NCI-H2196 treated with DMSO at 0.1 percent for 48 hours (cell line): ENCODE results near the gene IL18.
"Not testable (repeated sequence)": the region's sequence is repeated elsewhere in the genome, so short reads cannot be mapped to it uniquely, and the experiment has no call there.

Experiments used
- DNase-seq: peaks from one replicate; lab custom pipeline; 2025; ENCODE audit not compliant: unreplicated experiment; lab: John Stamatoyannopoulos, UW

IL18 gene

GRCh38 chr11:112163875-112164685 is at the start of gene IL18:
TSS of gene IL18 (minus strand) at chr11:112164094. CDS start at chr11:112155053, 9,041 bp downstream.
- DNase-seq, result no peak

GRCh38 chr11:112212710-112213109 is 48.8 kb upstream of the IL18 start:
- DNase-seq, result no peak

GRCh38 chr11:112212290-112212689 is 48.4 kb upstream of the IL18 start:
- no peak for DNase-seq

GRCh38 chr11:112211536-112211935 is 47.6 kb upstream of the IL18 start:
- DNase-seq, result no peak

- DNase-seq, result no peak
Measured at GRCh38 chr11:112210890-112211289, 47.0 kb upstream of the IL18 start.

- DNase-seq, result no peak
Measured at GRCh38 chr11:112206071-112206470, 42.2 kb upstream of the IL18 start.

- DNase-seq, result no peak
Measured at GRCh38 chr11:112200252-112200651, 36.4 kb upstream of the IL18 start.

- DNase-seq, result not testable (repeated sequence)
Measured at GRCh38 chr11:112199101-112199500, 35.2 kb upstream of the IL18 start.

- no peak for DNase-seq
Measured at GRCh38 chr11:112196519-112197087, 32.7 kb upstream of the IL18 start.

GRCh38 chr11:112195951-112196351 is 32.1 kb upstream of the IL18 start:
- DNase-seq, result no peak

GRCh38 chr11:112195113-112195512 is 31.2 kb upstream of the IL18 start:
- not testable (repeated sequence) for DNase-seq

- no peak for DNase-seq
Measured at GRCh38 chr11:112186304-112186703, 22.4 kb upstream of the IL18 start.

GRCh38 chr11:112185883-112186282 is 22.0 kb upstream of the IL18 start:
- no peak for DNase-seq

GRCh38 chr11:112182867-112183266 is 19.0 kb upstream of the IL18 start:
- DNase-seq, result no peak

- DNase-seq, result no peak
Measured at GRCh38 chr11:112179601-112180000, 15.7 kb upstream of the IL18 start.

GRCh38 chr11:112178936-112179335 is 15.0 kb upstream of the IL18 start:
- no peak for DNase-seq

- no peak for DNase-seq
Measured at GRCh38 chr11:112178428-112178827, 14.5 kb upstream of the IL18 start.

- no peak for DNase-seq
Measured at GRCh38 chr11:112177589-112177988, 13.7 kb upstream of the IL18 start.

- no peak for DNase-seq
Measured at GRCh38 chr11:112176077-112176476, 12.2 kb upstream of the IL18 start.

GRCh38 chr11:112175599-112175952 is 11.7 kb upstream of the IL18 start:
- DNase-seq, result no peak

GRCh38 chr11:112174789-112175598 is 11.1 kb upstream of the IL18 start, which contains the start of gene BCO2:
TSS of gene BCO2 (plus strand) at chr11:112175512. CDS start at chr11:112175602, 90 bp downstream.
- peak; percentile 54 for DNase-seq

GRCh38 chr11:112173152-112173551 is 9.3 kb upstream of the IL18 start:
- no peak for DNase-seq
